Nucleus accumbens (tissue), 56 donors: ENCODE data around the gene LOXL4.

Source experiments
- DNase-seq, 56 donors: peaks; one replicate each; lab custom pipeline; 2025; lab: John Stamatoyannopoulos, UW

LOXL4 gene

DNA sequence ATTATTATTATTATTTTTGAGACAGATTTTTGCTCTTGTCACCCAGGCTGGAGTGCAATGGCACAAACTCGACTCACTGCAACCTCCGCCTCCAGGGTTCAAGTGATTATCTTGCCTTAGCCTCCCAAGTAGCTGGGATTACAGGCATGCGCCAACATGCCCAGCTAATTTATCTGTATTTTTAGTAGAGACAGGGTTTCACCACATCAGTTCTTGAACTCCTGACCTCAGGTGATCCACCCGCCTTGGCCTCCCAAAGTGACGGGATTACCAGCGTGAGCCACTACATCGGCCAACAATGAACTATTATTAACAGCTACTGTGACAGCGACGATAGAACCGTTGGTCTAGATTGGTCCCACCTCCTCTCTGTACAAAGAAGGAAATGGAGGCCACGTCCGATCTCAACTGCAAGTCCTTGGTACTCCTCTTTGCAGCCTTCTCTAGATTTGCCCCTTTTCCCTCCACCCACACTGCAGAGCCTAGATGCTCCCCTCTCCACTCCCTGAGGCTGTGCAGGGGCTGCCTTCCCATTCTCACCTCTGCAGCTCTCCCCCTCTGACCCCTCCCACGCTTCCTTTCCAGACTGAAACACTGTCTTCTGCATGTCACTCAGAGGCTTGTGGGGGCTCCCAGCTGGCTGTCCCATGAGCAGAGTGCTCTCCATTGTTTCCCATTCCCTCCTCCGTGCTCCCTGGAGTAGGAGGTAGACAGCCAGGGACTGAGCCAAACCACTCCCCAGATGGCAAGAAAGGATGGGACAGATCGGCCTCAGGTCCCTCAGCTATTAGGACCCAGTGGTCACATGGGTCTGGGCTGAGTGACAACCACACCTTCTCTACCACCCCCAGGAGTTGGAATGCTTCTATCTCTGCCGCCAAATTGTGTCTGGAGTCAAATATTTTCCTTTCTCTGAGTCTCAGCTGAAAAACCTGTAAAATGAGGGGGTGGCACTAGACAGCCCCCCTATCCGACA lies 2.3 kb downstream of the LOXL4 start:
- DNase-seq, result no peak

- no peak for DNase-seq
Measured at GRCh38 chr10:98264378-98265065, 3.5 kb downstream of the LOXL4 start.

DNA sequence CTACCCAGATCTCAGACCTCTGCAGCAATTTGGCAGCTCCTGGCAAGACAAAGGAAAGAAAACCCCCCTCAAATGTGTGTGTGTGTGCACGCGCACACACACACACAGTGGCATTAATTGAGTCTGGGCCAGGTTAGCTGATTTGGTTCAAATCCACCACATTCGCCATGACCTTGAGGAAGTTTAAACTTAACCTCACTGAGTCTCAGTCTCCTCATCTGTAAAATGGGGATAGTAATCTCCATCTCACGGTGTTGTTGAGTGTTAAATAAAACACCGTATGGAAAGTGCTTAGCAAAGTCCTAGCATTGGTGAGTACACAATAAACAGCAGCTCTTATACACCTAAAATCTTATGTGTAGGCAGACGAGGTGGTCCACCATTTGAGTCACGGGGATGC lies 4.9 kb downstream of the LOXL4 start:
- no peak for DNase-seq

GRCh38 chr10:98262571-98262970 lies 5.4 kb downstream of the LOXL4 start:
- peak in 1 of 56 donors; percentile 26 for DNase-seq

GRCh38 chr10:98261436-98262277 lies 6.3 kb downstream of the LOXL4 start:
- no peak for DNase-seq

GRCh38 chr10:98260752-98261151 lies 7.2 kb downstream of the LOXL4 start:
- DNase-seq, result no peak

- no peak for DNase-seq
Measured at GRCh38 chr10:98260350-98260749, 7.6 kb downstream of the LOXL4 start.

GRCh38 chr10:98259606-98260315 lies 8.2 kb downstream of the LOXL4 start:
- peak in 15 of 56 donors; percentile 13 to 55 (median 34) for DNase-seq

- DNase-seq, result no peak
Measured at GRCh38 chr10:98258683-98259454, 9.1 kb downstream of the LOXL4 start.

DNA sequence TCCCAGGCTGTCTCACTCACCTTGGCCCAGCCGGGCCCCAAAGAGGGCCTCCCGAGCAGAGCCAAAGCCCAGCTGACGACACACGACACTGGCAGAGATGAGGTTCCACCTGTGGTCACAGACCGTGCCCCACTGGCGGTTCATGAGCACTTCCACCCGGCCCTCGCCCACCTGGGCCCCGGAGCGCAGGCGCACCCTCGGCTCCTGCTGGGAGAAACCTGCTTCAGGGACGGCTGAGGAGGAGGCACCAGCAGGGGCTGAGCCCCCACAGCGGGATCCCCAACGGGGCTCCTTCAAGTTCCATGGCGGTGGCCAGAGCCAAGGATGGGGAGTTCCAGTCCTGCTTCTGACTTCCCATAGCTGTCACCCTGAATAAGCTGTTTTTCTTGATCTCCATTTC lies 10.0 kb downstream of the LOXL4 start:
- DNase-seq, result no peak

GRCh38 chr10:98257198-98257597 lies 10.8 kb downstream of the LOXL4 start:
- DNase-seq, result no peak

DNA sequence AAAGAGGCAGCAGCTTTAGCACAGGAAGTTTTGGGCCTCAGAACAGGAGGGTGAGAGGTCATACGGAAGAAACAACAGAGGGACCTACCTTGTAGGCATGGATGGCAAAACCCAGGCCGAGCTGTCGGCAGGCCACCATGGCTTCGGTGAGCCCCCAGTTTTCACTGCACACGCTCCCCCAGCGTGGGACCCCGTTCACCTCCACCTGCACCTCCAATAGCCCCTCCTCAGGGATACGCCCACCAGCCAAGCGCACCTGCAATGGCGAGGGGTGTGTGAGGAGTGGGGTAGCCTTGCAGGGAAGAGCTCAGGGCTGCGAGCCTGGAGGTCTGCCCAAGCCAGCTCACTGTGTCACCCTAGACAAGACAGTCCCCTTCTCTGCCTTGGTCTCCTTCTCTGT lies 11.3 kb downstream of the LOXL4 start:
- DNase-seq, result no peak

DNA sequence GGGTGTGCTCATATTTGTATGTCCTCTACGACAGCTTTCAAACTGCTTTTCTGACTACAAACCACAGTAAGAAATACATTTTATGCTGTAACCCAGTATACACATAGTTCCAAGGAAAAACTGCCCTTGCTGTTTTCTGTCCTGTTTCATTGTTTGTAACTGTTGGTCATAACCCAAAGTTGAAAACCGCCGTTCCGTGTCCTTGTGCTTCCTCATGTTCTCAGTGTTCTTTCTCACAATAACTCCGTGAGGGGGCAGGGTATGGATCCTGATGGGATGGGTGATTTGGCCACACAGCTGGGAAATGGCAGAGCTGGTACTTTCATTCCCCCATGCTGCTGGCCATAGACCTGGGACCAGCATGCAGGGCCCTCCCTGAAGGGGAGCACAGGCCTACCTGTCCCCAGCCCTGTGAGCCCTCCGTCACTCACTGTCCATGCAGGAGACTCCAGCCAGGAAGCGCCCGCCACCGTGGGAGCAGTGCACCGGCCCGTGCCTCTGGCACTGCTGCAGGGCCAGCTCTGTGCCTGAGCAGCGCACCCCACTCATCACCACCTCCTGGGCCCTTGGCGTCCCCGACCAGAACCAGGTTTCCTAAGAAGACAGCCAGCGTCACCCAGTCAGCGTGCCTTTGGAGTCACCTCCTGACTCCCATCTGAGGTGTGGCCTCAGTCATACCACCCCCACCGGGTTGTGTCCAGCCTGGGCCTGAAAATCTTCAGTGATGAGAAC lies 12.7 kb downstream of the LOXL4 start:
- DNase-seq, result no peak

DNA sequence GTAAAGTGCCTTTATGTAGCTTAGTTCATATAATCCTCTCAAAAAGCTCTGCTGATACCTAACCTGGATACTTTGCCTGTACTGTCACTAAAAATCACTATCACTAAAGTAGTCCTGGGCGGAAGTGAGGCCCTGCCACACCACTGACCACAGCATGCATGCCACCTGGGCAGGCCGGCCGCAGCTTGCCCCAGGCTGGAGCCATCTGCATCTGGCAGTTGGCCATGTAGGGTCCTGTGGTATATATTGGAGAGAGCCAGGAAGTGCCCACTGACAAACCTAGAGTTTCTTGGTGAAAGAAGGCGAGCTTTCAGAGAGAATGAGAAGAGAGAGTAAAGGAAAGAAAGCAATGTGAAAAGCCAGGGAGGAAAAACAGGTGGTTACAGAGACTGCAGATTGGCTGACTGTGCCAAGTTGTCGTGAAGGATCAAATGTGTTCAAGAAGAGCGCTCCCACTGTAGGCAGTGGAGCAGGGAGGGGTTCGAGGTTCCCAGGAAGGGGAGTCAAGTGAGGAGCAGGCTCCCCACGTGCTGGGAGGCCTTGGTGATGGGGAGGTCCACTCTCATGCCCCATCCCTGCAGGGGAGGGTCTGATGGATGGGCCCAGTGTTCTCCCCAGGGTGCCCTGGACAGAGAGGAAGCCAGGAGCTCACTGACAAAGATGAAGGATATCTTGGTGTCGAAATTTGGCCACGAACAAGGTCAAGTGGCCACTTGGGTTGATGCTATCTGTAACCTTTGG lies 13.6 kb downstream of the LOXL4 start:
- DNase-seq, result no peak

- peak in 1 of 56 donors; percentile 25 for DNase-seq
Measured at GRCh38 chr10:98253499-98253898, 14.5 kb downstream of the LOXL4 start.

DNA sequence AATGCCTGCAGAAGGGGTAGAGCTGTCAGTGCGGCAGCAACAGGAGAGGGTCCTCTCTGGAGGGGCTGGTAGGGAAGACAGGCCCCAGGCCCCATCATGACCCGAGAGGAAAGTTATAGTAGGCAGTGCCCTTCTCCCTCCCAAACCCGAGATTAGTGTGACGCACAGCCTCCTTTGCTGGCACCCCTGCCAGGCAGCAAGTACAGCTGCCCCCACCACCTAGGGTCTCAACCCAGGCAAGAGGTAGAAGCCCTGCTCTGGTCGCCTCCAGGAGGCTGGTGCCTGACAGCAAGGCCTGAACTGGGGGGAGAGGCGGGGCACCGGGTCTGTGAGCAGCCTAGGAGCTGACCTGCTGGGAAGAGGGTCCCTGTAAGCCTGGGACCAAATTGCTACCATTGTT lies 15.5 kb downstream of the LOXL4 start:
- DNase-seq, result no peak

DNA sequence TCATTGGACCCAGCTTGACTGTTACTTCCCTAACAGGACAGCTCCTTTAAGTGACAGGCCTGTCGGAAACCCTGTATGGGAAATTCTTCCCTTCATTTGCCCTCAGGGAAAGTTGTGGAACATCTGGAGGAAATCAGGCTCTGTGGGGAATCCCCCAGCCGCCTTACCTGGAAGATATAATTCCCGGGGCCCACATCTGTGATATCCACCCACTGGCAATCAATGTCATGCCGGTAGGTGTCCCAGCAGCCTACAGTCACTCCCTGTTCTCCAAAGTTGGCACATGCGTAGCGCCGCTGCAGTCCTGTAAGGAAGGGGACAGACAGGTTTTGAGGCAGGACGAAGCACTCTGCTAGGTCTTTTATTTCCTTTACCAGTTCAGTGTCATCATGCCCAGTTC lies 16.6 kb downstream of the LOXL4 start:
- DNase-seq, result no peak

- no peak for DNase-seq
Measured at GRCh38 chr10:98249134-98249533, 18.9 kb downstream of the LOXL4 start.
